Hepatocyte (in vitro differentiated cells): ENCODE results near the gene LPAR2. TPM values are rescaled to one million over a fixed set of nuclear protein-coding genes. Genes with fewer than 3 reads are reported as not detected.

Experiments
- DNase-seq: peaks from one replicate; pipeline ENCODE4 v3.0.0-alpha.2; 2016; ENCODE audit warnings: low spot score
- H2AFZ ChIP-seq: fragments of 200-600 bp; sonication (generic); 2 replicates; pipeline ENCODE4 v1.6.0; 2016; ENCODE audit warnings: antibody characterized with exemption, mild to moderate bottlenecking
- H3K27ac ChIP-seq: fragments of 200-600 bp; sonication (generic); 2 replicates; pipeline ENCODE4 v1.5.1; 2016; ENCODE audit warnings: mild to moderate bottlenecking
- H3K27me3 ChIP-seq: fragments of 200-600 bp; sonication (generic); 2 replicates; pipeline ENCODE4 v1.6.1; 2016
- H3K36me3 ChIP-seq: fragments of 200-600 bp; sonication (generic); replicated peaks from 2 replicates; pipeline ENCODE4 v1.5.1; 2016; ENCODE audit warnings: low read depth; ENCODE audit not compliant: insufficient read depth
- H3K4me1 ChIP-seq: fragments of 200-600 bp; sonication (generic); 2 replicates; pipeline ENCODE4 v1.5.1; 2016; ENCODE audit warnings: mild to moderate bottlenecking, moderate library complexity; ENCODE audit not compliant: insufficient read depth
- H3K4me2 ChIP-seq: fragments of 200-600 bp; sonication (generic); 2 replicates; pipeline ENCODE4 v1.6.0; 2016
- H3K4me3 ChIP-seq: fragments of 200-600 bp; sonication (generic); 2 replicates; pipeline ENCODE4 v1.5.1; 2016; ENCODE audit warnings: mild to moderate bottlenecking
- H3K79me2 ChIP-seq: fragments of 200-600 bp; sonication (generic); 2 replicates; pipeline ENCODE4 v1.6.0; 2017; ENCODE audit warnings: mild to moderate bottlenecking
- H3K9me2 ChIP-seq: fragments of 200-600 bp; sonication (generic); replicated peaks from 2 replicates; pipeline ENCODE4 v1.6.0; 2017; ENCODE audit warnings: mild to moderate bottlenecking; ENCODE audit not compliant: insufficient read depth
- H3K9me3 ChIP-seq: fragments of 200-600 bp; sonication (generic); 2 replicates; pipeline ENCODE4 v1.5.1; 2016; ENCODE audit warnings: low read depth, mild to moderate bottlenecking
- H4K20me1 ChIP-seq: fragments of 200-600 bp; sonication (generic); 2 replicates; pipeline ENCODE4 v1.6.0; 2016; ENCODE audit warnings: mild to moderate bottlenecking; ENCODE audit not compliant: insufficient read depth, poor library complexity, severe bottlenecking
- EZH2 ChIP-seq: fragments of 200-600 bp; sonication (generic); IDR thresholded peaks from 2 replicates; pipeline ENCODE4 v1.6.1; 2016; ENCODE audit warnings: antibody characterized with exemption, mild to moderate bottlenecking, borderline replicate concordance
- EZH2phosphoT487 ChIP-seq: fragments of 200-600 bp; sonication (generic); IDR thresholded peaks from one replicate; pipeline ENCODE4 v1.6.1; 2018; ENCODE audit warnings: antibody characterized with exemption, mild to moderate bottlenecking, low read depth, moderate library complexity; ENCODE audit not compliant: unreplicated experiment, severe bottlenecking
- WGBS: methylation state at CpG from one replicate; pipeline ENCODE4 v1.1.6; 2016; ENCODE audit warnings: low lambda C conversion rate; ENCODE audit errors: missing lambda C conversion rate; 5-methylcytosine and 5-hydroxymethylcytosine counted together
- polyA plus RNA-seq: library from polyadenylated mRNA; unstranded; fragments of >200 nt; fragmentation: Nextera tagmentation; extraction: Ambion mirVana; gene quantifications from 2 replicates; pipeline ENCODE4 v1.2.1, GENCODE V29; 2016
- total RNA-seq: library from RNA; depleted of rRNA; stranded (reverse); fragments of >200 nt; gene quantifications from 2 replicates; pipeline ENCODE4 v1.2.3, GENCODE V29; 2014
- TF ChIP-seq, protein P1 (sequence below): fragments of 200-600 bp; sonication (generic); IDR thresholded peaks from 2 replicates; pipeline ENCODE4 v1.5.1; 2016; ENCODE audit warnings: antibody characterized with exemption, mild to moderate bottlenecking; ENCODE audit not compliant: poor library complexity

The LPAR2 gene
- total and polyA plus RNA-seq, 2 experiments from 2014 or later, result 20.1 to 33.1 TPM

DNA sequence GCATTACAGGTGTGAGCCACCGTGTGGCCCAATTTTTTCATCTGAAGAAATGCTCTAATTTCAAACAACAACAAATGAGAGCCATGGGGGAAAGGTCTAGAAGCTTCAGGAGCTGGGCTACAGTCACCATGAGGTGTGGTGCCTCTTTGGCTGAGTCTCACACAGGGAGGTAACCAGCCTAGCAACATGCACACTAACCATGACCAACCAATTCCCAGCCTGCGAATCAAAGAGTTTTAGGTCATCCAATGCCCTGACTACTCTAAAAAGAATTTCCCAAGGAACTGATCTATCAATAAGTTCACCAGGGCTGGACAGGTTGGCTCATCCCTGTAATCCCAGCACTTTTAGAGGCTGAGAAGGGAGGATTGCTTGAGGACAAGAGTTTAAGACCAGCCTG is 39.5 kb downstream of the LPAR2 start:
- H3K79me2 ChIP-seq, result no peaks in the 10 kb centered on the region
- DNase-seq, result no peak
- peaks cover 6% of the 10 kb centered on the region for H3K4me1 ChIP-seq
- H3K9me2 ChIP-seq, result no peaks in the 10 kb centered on the region
- no peak overlapping the region for H3K4me2 ChIP-seq
- no peaks in the 10 kb centered on the region for H3K27me3 ChIP-seq
- no peak overlapping the region for H2AFZ ChIP-seq
- WGBS, result 89% methylated on average over 2 of the region's 2 CpGs
- H3K27ac ChIP-seq, result no peak overlapping the region
- TF ChIP-seq, protein P1, sequence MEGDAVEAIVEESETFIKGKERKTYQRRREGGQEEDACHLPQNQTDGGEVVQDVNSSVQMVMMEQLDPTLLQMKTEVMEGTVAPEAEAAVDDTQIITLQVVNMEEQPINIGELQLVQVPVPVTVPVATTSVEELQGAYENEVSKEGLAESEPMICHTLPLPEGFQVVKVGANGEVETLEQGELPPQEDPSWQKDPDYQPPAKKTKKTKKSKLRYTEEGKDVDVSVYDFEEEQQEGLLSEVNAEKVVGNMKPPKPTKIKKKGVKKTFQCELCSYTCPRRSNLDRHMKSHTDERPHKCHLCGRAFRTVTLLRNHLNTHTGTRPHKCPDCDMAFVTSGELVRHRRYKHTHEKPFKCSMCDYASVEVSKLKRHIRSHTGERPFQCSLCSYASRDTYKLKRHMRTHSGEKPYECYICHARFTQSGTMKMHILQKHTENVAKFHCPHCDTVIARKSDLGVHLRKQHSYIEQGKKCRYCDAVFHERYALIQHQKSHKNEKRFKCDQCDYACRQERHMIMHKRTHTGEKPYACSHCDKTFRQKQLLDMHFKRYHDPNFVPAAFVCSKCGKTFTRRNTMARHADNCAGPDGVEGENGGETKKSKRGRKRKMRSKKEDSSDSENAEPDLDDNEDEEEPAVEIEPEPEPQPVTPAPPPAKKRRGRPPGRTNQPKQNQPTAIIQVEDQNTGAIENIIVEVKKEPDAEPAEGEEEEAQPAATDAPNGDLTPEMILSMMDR, result no peak
- TF ChIP-seq EZH2phosphoT487 (no peak), EZH2 (no peak)
- no peaks in the 10 kb centered on the region for H4K20me1 ChIP-seq
- H3K9me3 ChIP-seq, result no peaks in the 10 kb centered on the region
- H3K4me3 ChIP-seq, result no peak overlapping the region
- H3K36me3 ChIP-seq, result no peaks in the 10 kb centered on the region

- Histone ChIP-seq H3K27me3 (no peaks in the 10 kb centered on the region), H4K20me1 (no peaks in the 10 kb centered on the region), H2AFZ (no peak overlapping the region), H3K9me3 (no peaks in the 10 kb centered on the region), H3K79me2 (no peaks in the 10 kb centered on the region), H3K4me1 (peaks cover 6% of the 10 kb centered on the region), H3K9me2 (no peaks in the 10 kb centered on the region), H3K36me3 (no peaks in the 10 kb centered on the region), H3K4me3 (no peak overlapping the region), H3K4me2 (no peak overlapping the region), H3K27ac (no peak overlapping the region)
- DNase-seq, result no peak
- 97% methylated on average over 5 of the region's 5 CpGs for WGBS
- TF ChIP-seq, protein P1, result no peak
- TF ChIP-seq EZH2phosphoT487 (no peak), EZH2 (no peak)
These were observed 40.2 kb downstream of the LPAR2 start for GRCh38 chr19:19587771-19588170.

DNA sequence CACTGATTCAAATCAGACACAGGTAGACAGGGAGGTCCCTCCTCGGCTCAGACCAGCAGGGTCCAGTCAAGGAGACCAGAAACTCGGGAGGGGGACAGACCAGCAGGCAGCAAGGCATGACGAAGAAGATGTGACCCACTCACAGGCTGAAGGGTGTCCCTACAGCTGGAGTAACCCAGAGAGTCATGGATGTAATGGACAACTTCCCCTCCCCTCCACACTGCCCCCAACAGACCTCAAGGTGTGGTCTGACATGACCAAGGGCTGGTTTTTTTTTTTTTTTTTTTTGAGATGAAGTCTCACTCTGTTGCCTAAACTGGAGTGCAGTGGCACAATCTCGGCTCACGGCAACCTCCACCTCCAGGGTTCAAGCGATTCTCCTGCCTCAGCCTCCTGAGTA is 43.7 kb downstream of the LPAR2 start:
- Histone ChIP-seq H4K20me1 (no peaks in the 10 kb centered on the region), H3K27me3 (no peaks in the 10 kb centered on the region)
- 94% methylated on average over 6 of the region's 6 CpGs for WGBS

DNA sequence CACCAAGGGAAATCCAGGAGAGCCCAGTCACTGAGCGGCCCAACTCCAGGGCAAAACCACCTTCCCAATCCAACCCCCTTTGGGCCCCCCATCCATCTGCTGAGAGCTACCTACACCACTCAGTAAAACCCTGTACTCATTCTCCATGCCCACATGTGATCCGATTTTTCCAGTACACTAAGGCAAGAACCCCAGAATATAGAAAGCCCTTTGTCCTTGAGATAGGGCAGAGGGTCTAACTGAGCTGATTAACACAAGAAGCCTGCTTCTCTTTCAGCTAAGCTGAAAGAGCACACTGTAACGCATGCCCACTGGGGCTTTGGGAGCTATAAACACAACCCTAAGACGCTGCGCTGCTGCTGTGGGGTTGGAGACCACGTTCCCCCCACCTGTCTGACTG is 45.5 kb downstream of the LPAR2 start:
- Histone ChIP-seq H3K9me3 (no peaks in the 10 kb centered on the region), H4K20me1 (no peaks in the 10 kb centered on the region), H3K36me3 (no peaks in the 10 kb centered on the region), H3K27me3 (no peaks in the 10 kb centered on the region), H3K4me2 (no peak overlapping the region), H3K9me2 (no peaks in the 10 kb centered on the region), H3K79me2 (no peaks in the 10 kb centered on the region), H3K4me3 (no peak overlapping the region), H3K4me1 (no peaks in the 10 kb centered on the region), H2AFZ (no peak overlapping the region), H3K27ac (no peak overlapping the region)
- WGBS, result 90% methylated on average over 6 of the region's 6 CpGs
- no peak for DNase-seq
- TF ChIP-seq EZH2 (no peak), EZH2phosphoT487 (no peak)
- TF ChIP-seq, protein P1, result no peak

More for the DNA sequence above, 43.7 kb downstream of the LPAR2 start:
- no peaks in the 10 kb centered on the region for H3K36me3 ChIP-seq
- H3K9me3 ChIP-seq, result no peaks in the 10 kb centered on the region
- TF ChIP-seq EZH2, result no peak
- no peaks in the 10 kb centered on the region for H3K4me1 ChIP-seq
- no peak overlapping the region for H2AFZ ChIP-seq
- no peaks in the 10 kb centered on the region for H3K9me2 ChIP-seq
- H3K27ac ChIP-seq, result no peak overlapping the region
- no peak for DNase-seq
- H3K4me2 ChIP-seq, result no peak overlapping the region
- H3K4me3 ChIP-seq, result no peak overlapping the region
- no peaks in the 10 kb centered on the region for H3K79me2 ChIP-seq
